HCT116 (cell line): ENCODE data around the gene DUOXA1. TPM values are rescaled to one million over a fixed set of nuclear protein-coding genes. Genes with fewer than 3 reads are reported as not detected.

Source experiments
- ATAC-seq: fragments of 200-7000 bp; cut with Tn5 transposase; 2 replicates; pipeline ENCODE4 v1.9.1; 2020; ENCODE audit warnings: mild to moderate bottlenecking, moderate library complexity
- BruUV-seq: library from RNA; stranded (reverse); fragments of 400-500 nt; replicated peaks from 2 replicates; lab custom pipeline; 2021; lab: Mats Ljungman, UMichigan
- CTCF ChIA-PET: fragments of 300-600 bp; sonication (Branson Sonifier 250); formaldehyde crosslinking; loops from one replicate; lab custom pipeline; 2021; ENCODE audit warnings: antibody characterized with exemption; lab: Charles Lee
- POLR2A ChIA-PET: fragments of 300-600, 350-600 bp; sonication (Branson Sonifier 250); formaldehyde crosslinking; loops from one replicate; lab custom pipeline; 2021; ENCODE audit warnings: antibody characterized with exemption; lab: Charles Lee
- RAD21 ChIA-PET, 2 experiments: fragments of 300-600 bp; sonication (Branson Sonifier 250); formaldehyde crosslinking; loops; one replicate each; lab custom pipeline; 2023; ENCODE audit warnings: low total read pairs in 2 of 2; ENCODE audit not compliant: uncharacterized antibody in 2 of 2, unreplicated experiment in 2 of 2, low non-redundant PET in 1 of 2; lab: Charles Lee
- DNase-seq: peaks from one replicate; pipeline ENCODE4 v3.0.0-alpha.2; 2010; ENCODE audit warnings: low read depth, low spot score
- H2AFZ ChIP-seq: fragments of 200-600 bp; shearing (Covaris generic), sonication (generic); 2 replicates; pipeline ENCODE4 v1.6.1; 2017; ENCODE audit warnings: low read depth, mixed run types, mixed read lengths, antibody characterized with exemption, low read length; ENCODE audit not compliant: poor library complexity, severe bottlenecking
- H3K27ac ChIP-seq: 2 replicates; pipeline ENCODE4 v1.5.1; 2012; ENCODE audit warnings: low read depth, low read length
- H3K27me3 ChIP-seq: fragments of 200-600 bp; sonication (generic); 2 replicates; pipeline ENCODE4 v1.6.1; 2016; ENCODE audit warnings: mixed run types, low read length, mixed read lengths; ENCODE audit not compliant: insufficient read depth
- H3K36me3 ChIP-seq, 2 experiments: fragments of 200-500 bp in 1 of 2; fragments of 200-600 bp in 1 of 2; sonication (Bioruptor generic) in 1 of 2; sonication (generic) in 1 of 2; 2 replicates each; pipeline versions ENCODE4 v1.5.1 to v1.6.1; 2014 to 2016; ENCODE audit warnings: low read length in 2 of 2, inconsistent platforms in 1 of 2, mixed read lengths in 1 of 2, mixed run types in 1 of 2; ENCODE audit not compliant: insufficient read depth in 2 of 2, control insufficient read depth in 1 of 2
- H3K4me1 ChIP-seq, 2 experiments: fragments of 200-600 bp in 1 of 2; sonication (generic) in 1 of 2; 2 replicates each; pipeline versions ENCODE4 v1.5.1 to v1.6.1; 2012 to 2017; ENCODE audit warnings: low read length in 2 of 2, inconsistent platforms in 1 of 2, mild to moderate bottlenecking in 1 of 2, mixed read lengths in 1 of 2, mixed run types in 1 of 2, moderate library complexity in 1 of 2; ENCODE audit not compliant: insufficient read depth in 2 of 2, control insufficient read depth in 1 of 2
- H3K4me2 ChIP-seq: fragments of 200-600 bp; sonication (generic); 2 replicates; pipeline ENCODE4 v1.6.1; 2017; ENCODE audit warnings: mixed run types, low read length, mixed read lengths
- H3K4me3 ChIP-seq, 2 experiments: fragments of 200-600 bp in 1 of 2; sonication (generic) in 1 of 2; replicated peaks in 1 of 2; 2 replicates each; pipeline ENCODE4 v1.5.1; 2011 to 2016; ENCODE audit warnings: low read length in 2 of 2, control low read depth in 1 of 2, low read depth in 1 of 2, mild to moderate bottlenecking in 1 of 2, mixed read lengths in 1 of 2, mixed run types in 1 of 2
- H3K79me2 ChIP-seq: fragments of 200-600 bp; sonication (generic); 2 replicates; pipeline ENCODE4 v1.6.1; 2017; ENCODE audit warnings: mild to moderate bottlenecking, mixed run types, low read length, moderate library complexity, mixed read lengths; ENCODE audit not compliant: insufficient read depth
- H3K9ac ChIP-seq: fragments of 200-600 bp; sonication (generic); 2 replicates; pipeline ENCODE4 v1.6.1; 2016; ENCODE audit warnings: low read length, mixed read lengths
- H3K9me2 ChIP-seq: fragments of 200-600 bp; sonication (generic), shearing (Covaris generic); 2 replicates; pipeline ENCODE4 v1.6.1; 2017; ENCODE audit warnings: mixed run types, mild to moderate bottlenecking, moderate library complexity; ENCODE audit not compliant: insufficient read depth
- H3K9me3 ChIP-seq, 2 experiments: fragments of 200-500 bp in 1 of 2; fragments of 200-600 bp in 1 of 2; sonication (Bioruptor generic) in 1 of 2; sonication (generic) in 1 of 2; 2 replicates each; pipeline ENCODE4 v1.6.1; 2014 to 2017; ENCODE audit warnings: low read length in 2 of 2, mixed read lengths in 2 of 2, inconsistent platforms in 1 of 2, low read depth in 1 of 2, mild to moderate bottlenecking in 1 of 2, mixed run types in 1 of 2, moderate library complexity in 1 of 2; ENCODE audit not compliant: control insufficient read depth in 1 of 2, insufficient read depth in 1 of 2
- H4K20me1 ChIP-seq: fragments of 200-600 bp; sonication (generic), shearing (Covaris generic); 2 replicates; pipeline ENCODE4 v1.6.1; 2017; ENCODE audit warnings: mixed run types, mild to moderate bottlenecking, moderate library complexity; ENCODE audit not compliant: insufficient read depth
- ATF3 ChIP-seq: IDR thresholded peaks from 2 replicates; pipeline ENCODE4 v1.6.1; 2012
- CEBPB ChIP-seq: IDR thresholded peaks from 2 replicates; pipeline ENCODE4 v1.6.1; 2012; ENCODE audit warnings: low read depth
- CTCF ChIP-seq, 3 experiments: fragments of 200-600 bp in 1 of 3; sonication (generic) in 1 of 3; IDR thresholded peaks in 2 of 3; conservative IDR thresholded peaks in 1 of 3; 2 replicates each; pipeline ENCODE4 v1.5.1; 2012 to 2017; ENCODE audit warnings: low read depth in 2 of 3, low read length in 2 of 3, antibody characterized with exemption in 1 of 3, borderline replicate concordance in 1 of 3, control low read depth in 1 of 3, mild to moderate bottlenecking in 1 of 3, mixed read lengths in 1 of 3, mixed run types in 1 of 3, moderate library complexity in 1 of 3; ENCODE audit not compliant: insufficient read depth in 1 of 3
- ELF1 ChIP-seq: IDR thresholded peaks from 2 replicates; pipeline ENCODE4 v1.6.1; 2012; ENCODE audit warnings: low read depth, borderline replicate concordance
- EZH2 ChIP-seq: fragments of 200-600 bp; sonication (generic); IDR thresholded peaks from 2 replicates; pipeline ENCODE4 v1.6.1; 2017; ENCODE audit warnings: antibody characterized with exemption, mixed run types
- FOSL1 ChIP-seq: IDR thresholded peaks from 2 replicates; pipeline ENCODE4 v1.6.1; 2012; ENCODE audit warnings: low read depth
- POLR2A ChIP-seq: IDR thresholded peaks from 2 replicates; pipeline ENCODE4 v1.7.0; 2011; ENCODE audit warnings: borderline replicate concordance; ENCODE audit not compliant: insufficient read depth, insufficient read length; ENCODE audit errors: extremely low read depth
- RAD21 ChIP-seq: IDR thresholded peaks from 2 replicates; pipeline ENCODE4 v1.6.1; 2012; ENCODE audit warnings: low read depth, mild to moderate bottlenecking
- REST ChIP-seq: IDR thresholded peaks from 2 replicates; pipeline ENCODE4 v1.6.1; 2012; ENCODE audit warnings: low read depth
- SIN3A ChIP-seq: IDR thresholded peaks from 2 replicates; pipeline ENCODE4 v1.6.1; 2012; ENCODE audit warnings: low read depth
- SP1 ChIP-seq: IDR thresholded peaks from 2 replicates; pipeline ENCODE4 v1.6.1; 2012; ENCODE audit warnings: low read depth
- TCF7L2 ChIP-seq: IDR thresholded peaks from 2 replicates; pipeline ENCODE4 v1.7.0; 2011; ENCODE audit warnings: borderline replicate concordance, inconsistent platforms; ENCODE audit not compliant: insufficient read depth, insufficient read length; ENCODE audit errors: extremely low read depth
- intact Hi-C: fragments of 100-400 bp; cut with micrococcal nuclease; formaldehyde crosslinking; loops from 2 replicates; pipeline ENCODE4 v1.10.0; 2022
- total RNA-seq: library from RNA; stranded (reverse); gene quantifications from one replicate; pipeline ENCODE4 v1.2.1, GENCODE V29; 2021; ENCODE audit not compliant: unreplicated experiment

Gene DUOXA1
- total RNA-seq, 1 experiment from 2014 or later, result 2.3 TPM

GRCh38 chr15:45114076-45114750 is 15.5 kb downstream of the DUOXA1 start, which contains the start of the genes DUOX2 and DUOXA2:
TSS of gene DUOX2 (minus strand) at chr15:45114172. CDS start at chr15:45113411, 761 bp downstream.
TSS of gene DUOXA2 (plus strand) at chr15:45114326. CDS start at chr15:45114606, 280 bp downstream.
- no peak within 1 kb of the TSS for H2AFZ ChIP-seq
- no peaks in the 10 kb centered on the region for H3K79me2 ChIP-seq
- H3K27me3 ChIP-seq, result no peaks in the 10 kb centered on the region
- H3K27ac ChIP-seq, result no peak within 1 kb of the TSS
- H3K9me3 ChIP-seq, result no peaks in the 10 kb centered on the region
- no TSS peak for BruUV-seq
- TF ChIP-seq ATF3 (no peak), FOSL1 (no peak), RAD21 (no peak), SP1 (no peak), TCF7L2 (no peak)
- no peaks in the 10 kb centered on the region for H3K9me2 ChIP-seq
- no peak within 1 kb of the TSS for H3K9ac ChIP-seq
- intact Hi-C loops, result no loop called here
- no peaks in the 10 kb centered on the region for H3K36me3 ChIP-seq
- no peaks in the 10 kb centered on the region for H4K20me1 ChIP-seq
- DNase-seq (no peak), ATAC-seq (no peak)
- ChIA-PET RAD21 (no interaction called here), POLR2A (no interaction called here), CTCF (interaction anchor here (0.8 kb wide), 1 partner anchor 12 kb away, joined by 4 read pairs; no protein-coding TSS in a partner anchor)
- H3K4me1 ChIP-seq, result peaks cover 0 to 4% of the 10 kb centered on the region in 2 experiments; a peak in 2 of 4 replicates
- H3K4me3 ChIP-seq, result no peak within 1 kb of the TSS
- no peak within 1 kb of the TSS for H3K4me2 ChIP-seq

GRCh38 chr15:45113380-45113990 is 16.2 kb downstream of the DUOXA1 start:
- Histone ChIP-seq H3K79me2 (no peaks in the 10 kb centered on the region), H3K4me1 (peaks cover 0 to 4% of the 10 kb centered on the region in 2 experiments; a peak in 2 of 4 replicates), H3K9me3 (no peaks in the 10 kb centered on the region), H3K36me3 (no peaks in the 10 kb centered on the region), H3K9me2 (no peaks in the 10 kb centered on the region), H3K27me3 (no peaks in the 10 kb centered on the region), H3K9ac (no peak overlapping the region), H3K27ac (no peak overlapping the region), H3K4me2 (no peak overlapping the region), H4K20me1 (no peaks in the 10 kb centered on the region), H3K4me3 (no peak overlapping the region), H2AFZ (no peak overlapping the region)
- RAD21 ChIA-PET, result no interaction called here
- CTCF ChIA-PET, result interaction anchor here (0.7 kb wide), 1 partner anchor 13 kb away, joined by 4 read pairs; no protein-coding TSS in a partner anchor
- no peak for ATAC-seq
- no peak for DNase-seq
- POLR2A ChIA-PET, result no interaction called here
- intact Hi-C loops, result no loop called here
- BruUV-seq, result no TSS peak
- TF ChIP-seq CEBPB (no peak), POLR2A (no peak), ELF1 (no peak), CTCF (IDR thresholded peaks at IDR 0.05 in 2 of 3, conservative IDR thresholded peaks at IDR 0.05 in 1 of 3; ENCODE audit: borderline replicate concordance in 1 of 3, insufficient read depth in 1 of 3, low read depth in 2 of 3, low read length in 2 of 3) (no peak), EZH2 (no peak), REST (no peak), RAD21 (no peak), ATF3 (no peak), SIN3A (no peak)
